ENCODE data around the gene GATA6.

The GATA6 gene

DNA sequence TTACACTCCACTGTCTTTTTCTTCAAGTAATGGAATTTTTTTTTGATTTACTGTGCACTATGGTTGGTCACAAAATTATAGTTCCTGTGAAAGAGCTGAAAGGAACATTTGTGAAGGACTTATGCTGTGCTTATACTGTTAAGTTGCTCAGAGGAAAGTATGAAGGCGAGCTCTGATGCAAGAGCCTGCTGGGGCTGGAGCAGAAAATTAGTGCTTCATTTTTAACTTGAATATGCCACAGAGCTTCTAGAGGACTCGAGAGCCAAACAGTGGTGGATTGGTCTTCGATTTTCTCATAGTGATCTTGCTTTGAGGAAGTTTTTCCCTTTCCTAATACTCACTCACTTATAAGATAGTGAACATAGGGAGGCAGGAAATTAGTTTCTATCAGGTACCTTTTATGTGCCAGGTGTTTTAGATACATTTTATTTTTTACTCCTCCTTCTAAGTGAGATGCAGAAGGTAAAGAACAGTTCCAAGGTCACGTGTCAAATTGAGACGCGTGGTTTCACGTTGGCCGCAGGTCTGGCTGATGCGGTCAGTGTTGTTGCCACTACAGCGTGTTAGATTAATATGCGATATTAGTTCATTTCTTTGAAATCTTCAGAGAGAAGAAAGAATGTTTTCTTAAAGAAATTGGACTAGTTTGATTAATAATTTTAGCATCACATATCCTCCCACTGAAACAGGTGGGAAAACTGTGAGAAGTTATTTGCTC, 20.2 kb downstream of the GATA6 start:
- no peak for ATAC-seq (ENCODE audit: low read depth)
- no peaks in the 10 kb centered on the region for H3K27me3 ChIP-seq (ENCODE audit: insufficient read depth, poor library complexity, severe bottlenecking)
- peaks cover 16% of the 10 kb centered on the region for H3K36me3 ChIP-seq (ENCODE audit: low read depth)
- H3K4me1 ChIP-seq (ENCODE audit: insufficient read depth, poor library complexity, severe bottlenecking), result peaks cover 18% of the 10 kb centered on the region
- no peak overlapping the region for H3K4me3 ChIP-seq (ENCODE audit: severe bottlenecking)
- no peaks in the 10 kb centered on the region for H3K9me3 ChIP-seq (ENCODE audit: severe bottlenecking)
- no peak for DNase-seq (ENCODE audit: low spot score)
- no peak overlapping the region for H3K27ac ChIP-seq (ENCODE audit: poor library complexity, severe bottlenecking)
- TF ChIP-seq, protein P1, sequence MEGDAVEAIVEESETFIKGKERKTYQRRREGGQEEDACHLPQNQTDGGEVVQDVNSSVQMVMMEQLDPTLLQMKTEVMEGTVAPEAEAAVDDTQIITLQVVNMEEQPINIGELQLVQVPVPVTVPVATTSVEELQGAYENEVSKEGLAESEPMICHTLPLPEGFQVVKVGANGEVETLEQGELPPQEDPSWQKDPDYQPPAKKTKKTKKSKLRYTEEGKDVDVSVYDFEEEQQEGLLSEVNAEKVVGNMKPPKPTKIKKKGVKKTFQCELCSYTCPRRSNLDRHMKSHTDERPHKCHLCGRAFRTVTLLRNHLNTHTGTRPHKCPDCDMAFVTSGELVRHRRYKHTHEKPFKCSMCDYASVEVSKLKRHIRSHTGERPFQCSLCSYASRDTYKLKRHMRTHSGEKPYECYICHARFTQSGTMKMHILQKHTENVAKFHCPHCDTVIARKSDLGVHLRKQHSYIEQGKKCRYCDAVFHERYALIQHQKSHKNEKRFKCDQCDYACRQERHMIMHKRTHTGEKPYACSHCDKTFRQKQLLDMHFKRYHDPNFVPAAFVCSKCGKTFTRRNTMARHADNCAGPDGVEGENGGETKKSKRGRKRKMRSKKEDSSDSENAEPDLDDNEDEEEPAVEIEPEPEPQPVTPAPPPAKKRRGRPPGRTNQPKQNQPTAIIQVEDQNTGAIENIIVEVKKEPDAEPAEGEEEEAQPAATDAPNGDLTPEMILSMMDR (IDR thresholded peaks at IDR 0.05; ENCODE audit: poor library complexity, severe bottlenecking), result no peak

DNA sequence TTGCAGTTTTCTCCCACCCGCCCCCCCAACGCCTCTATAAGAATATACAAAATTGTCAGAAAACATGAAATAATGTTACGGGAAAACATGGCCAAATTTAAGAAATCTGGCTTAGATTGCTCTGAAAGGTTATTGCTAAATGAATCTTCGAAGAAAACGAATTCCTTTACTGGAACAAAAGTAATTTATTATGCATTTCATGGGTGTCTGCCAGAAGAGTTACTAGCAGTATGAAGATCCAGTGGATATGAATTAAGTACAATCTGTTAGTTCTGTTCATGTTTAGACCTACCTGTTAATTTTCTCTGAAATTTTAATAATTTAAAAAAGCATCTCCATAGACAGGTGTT, 21.9 kb downstream of the GATA6 start:
- ATAC-seq (ENCODE audit: low read depth), result no peak
- Histone ChIP-seq H3K4me1 (ENCODE audit: insufficient read depth, poor library complexity, severe bottlenecking) (peaks cover 13% of the 10 kb centered on the region), H3K4me3 (ENCODE audit: severe bottlenecking) (no peak overlapping the region), H3K36me3 (ENCODE audit: low read depth) (0 out of 2 replicates have a peak, but pooled peaks cover 7% of the 10 kb centered on the region), H3K27ac (ENCODE audit: poor library complexity, severe bottlenecking) (no peak overlapping the region), H3K27me3 (ENCODE audit: insufficient read depth, poor library complexity, severe bottlenecking) (no peaks in the 10 kb centered on the region), H3K9me3 (ENCODE audit: severe bottlenecking) (no peaks in the 10 kb centered on the region)
- TF ChIP-seq, protein P1 (IDR thresholded peaks at IDR 0.05; ENCODE audit: poor library complexity, severe bottlenecking), result no peak
- DNase-seq (ENCODE audit: low spot score), result no peak

DNA sequence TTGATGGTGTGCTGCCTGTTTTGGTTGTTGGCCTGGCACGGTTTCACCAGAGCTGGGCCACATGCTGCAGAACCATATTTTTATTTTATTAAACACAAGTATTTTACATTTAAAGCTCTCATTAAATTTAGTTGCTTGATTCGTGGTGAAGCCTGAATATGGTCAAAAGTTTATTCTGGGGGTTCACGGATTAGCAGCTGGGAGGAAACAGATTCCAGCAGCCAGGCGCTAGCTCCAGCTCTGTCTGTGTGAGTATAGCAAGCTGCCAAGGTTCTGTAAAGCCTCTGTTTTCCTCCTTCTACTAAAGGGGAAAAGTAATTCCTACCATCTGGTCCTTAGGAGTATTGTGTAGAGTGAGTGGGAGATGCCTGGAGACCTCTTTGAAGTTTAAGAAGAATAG, 22.5 kb downstream of the GATA6 start:
- Histone ChIP-seq H3K27ac (ENCODE audit: poor library complexity, severe bottlenecking) (no peak overlapping the region), H3K9me3 (ENCODE audit: severe bottlenecking) (no peaks in the 10 kb centered on the region), H3K36me3 (ENCODE audit: low read depth) (0 out of 2 replicates have a peak, but pooled peaks cover 7% of the 10 kb centered on the region), H3K4me3 (ENCODE audit: severe bottlenecking) (no peak overlapping the region), H3K27me3 (ENCODE audit: insufficient read depth, poor library complexity, severe bottlenecking) (no peaks in the 10 kb centered on the region), H3K4me1 (ENCODE audit: insufficient read depth, poor library complexity, severe bottlenecking) (peaks cover 7% of the 10 kb centered on the region)
- DNase-seq (ENCODE audit: low spot score) (no peak), ATAC-seq (ENCODE audit: low read depth) (no peak)
- TF ChIP-seq, protein P1 (IDR thresholded peaks at IDR 0.05; ENCODE audit: poor library complexity, severe bottlenecking), result no peak

DNA sequence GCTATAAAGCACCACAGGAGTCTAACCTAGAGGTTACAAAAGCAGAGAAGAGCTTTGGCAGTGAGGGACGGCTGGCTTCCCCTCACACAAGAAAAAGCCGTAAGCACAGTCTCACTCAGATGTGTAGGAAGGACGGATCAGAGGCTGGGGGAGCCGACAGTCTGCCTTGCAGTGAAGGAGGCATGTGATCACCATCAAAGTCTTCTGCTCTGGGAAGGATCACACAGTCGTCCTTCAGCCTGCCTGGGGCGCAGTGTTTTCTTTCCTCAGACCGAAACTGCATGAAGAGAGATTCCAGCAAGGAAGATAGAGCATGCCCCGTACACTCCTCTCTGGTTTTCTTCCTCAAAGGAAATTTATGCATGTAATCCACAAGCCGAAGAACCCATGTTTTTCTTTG, 24.1 kb downstream of the GATA6 start:
- Histone ChIP-seq H3K4me1 (ENCODE audit: insufficient read depth, poor library complexity, severe bottlenecking) (peaks cover 5% of the 10 kb centered on the region), H3K27me3 (ENCODE audit: insufficient read depth, poor library complexity, severe bottlenecking) (no peaks in the 10 kb centered on the region), H3K4me3 (ENCODE audit: severe bottlenecking) (no peak overlapping the region), H3K27ac (ENCODE audit: poor library complexity, severe bottlenecking) (no peak overlapping the region), H3K9me3 (ENCODE audit: severe bottlenecking) (no peaks in the 10 kb centered on the region), H3K36me3 (ENCODE audit: low read depth) (no peaks in the 10 kb centered on the region)
- ATAC-seq (ENCODE audit: low read depth) (no peak), DNase-seq (ENCODE audit: low spot score) (no peak)
- TF ChIP-seq, protein P1 (IDR thresholded peaks at IDR 0.05; ENCODE audit: poor library complexity, severe bottlenecking), result no peak

DNA sequence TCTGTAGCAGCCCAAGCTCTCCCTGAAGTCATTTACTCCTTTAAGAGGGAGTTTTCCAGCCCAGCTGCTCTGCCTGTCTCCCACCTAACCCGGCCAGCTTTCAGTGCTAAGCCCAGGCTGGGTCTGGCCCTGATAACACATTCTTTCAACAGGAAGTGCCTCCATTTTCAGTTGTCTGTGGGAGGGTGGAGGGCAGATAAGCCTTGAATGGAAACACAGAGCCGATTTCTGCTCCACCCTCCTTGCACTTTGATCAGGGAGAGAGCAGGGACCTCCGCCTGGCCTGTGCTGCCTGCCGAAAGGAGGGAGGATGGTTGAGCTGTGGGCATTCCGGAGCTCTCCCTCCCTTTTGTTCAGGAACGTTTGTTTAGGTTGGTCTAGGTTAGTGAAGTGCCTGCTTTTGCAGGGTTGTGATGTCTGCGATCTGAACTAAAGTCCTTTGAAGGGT, 24.8 kb downstream of the GATA6 start:
- Histone ChIP-seq H3K27ac (ENCODE audit: poor library complexity, severe bottlenecking) (no peak overlapping the region), H3K4me1 (ENCODE audit: insufficient read depth, poor library complexity, severe bottlenecking) (peaks cover 5% of the 10 kb centered on the region)
- TF ChIP-seq, protein P1 (IDR thresholded peaks at IDR 0.05; ENCODE audit: poor library complexity, severe bottlenecking), result no peak

More for the DNA sequence above, 24.8 kb downstream of the GATA6 start:
- Histone ChIP-seq H3K36me3 (ENCODE audit: low read depth) (no peaks in the 10 kb centered on the region), H3K27me3 (ENCODE audit: insufficient read depth, poor library complexity, severe bottlenecking) (no peaks in the 10 kb centered on the region), H3K9me3 (ENCODE audit: severe bottlenecking) (no peaks in the 10 kb centered on the region), H3K4me3 (ENCODE audit: severe bottlenecking) (no peak overlapping the region)
- no peak for ATAC-seq (ENCODE audit: low read depth)
- no peak for DNase-seq (ENCODE audit: low spot score)

All from RWPE2 (cell line).